G401.6 (cell line): ENCODE data around the gene SMIM43.
A peak's percentile ranks its signal among the peaks of the same experiment; 100 is the strongest.

Experiments
- FAIRE-seq: peaks from 2 replicates; lab custom pipeline; 2012; peaks lifted over from hg19 to GRCh38; lab: Jason Lieb, UNC

The SMIM43 gene

DNA sequence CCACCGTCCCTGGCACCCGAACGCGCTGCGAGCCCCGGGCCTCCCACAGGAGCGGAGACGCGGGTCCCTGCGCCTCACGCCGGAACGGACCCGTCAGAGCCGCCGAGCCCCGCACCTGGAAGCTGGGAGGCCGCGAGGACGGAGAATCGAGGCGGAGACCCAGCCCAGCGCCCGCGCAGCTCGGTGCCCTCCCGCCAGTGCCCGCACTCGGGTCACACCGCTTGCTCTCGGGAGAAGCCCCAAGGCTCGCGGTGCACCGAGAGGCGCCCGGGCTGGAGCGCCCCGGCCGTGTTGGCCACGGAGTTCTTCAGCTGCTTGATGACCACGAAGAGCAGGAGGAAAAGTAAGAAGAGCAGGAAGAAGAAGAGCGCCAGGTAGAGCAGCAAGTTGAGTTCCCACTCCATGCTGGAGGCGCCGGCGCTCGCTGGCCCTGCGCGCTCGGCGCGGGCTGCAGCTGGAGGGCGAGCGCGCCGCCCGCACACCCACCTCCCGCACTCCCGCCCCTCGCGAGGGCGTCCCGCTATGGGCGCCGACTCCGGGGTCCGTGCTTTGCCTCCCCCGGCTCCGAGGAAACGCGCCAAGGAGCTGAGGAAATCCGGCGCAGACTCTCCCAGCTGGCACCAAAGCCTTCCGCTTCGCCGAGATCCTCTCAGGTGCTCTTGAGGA is at the start of gene SMIM43:
SMIM43 (minus strand) TSS at position 463 of the 666 bp plus-strand sequence; CDS start at position 404, 59 bp downstream.
- FAIRE-seq = no peak

DNA sequence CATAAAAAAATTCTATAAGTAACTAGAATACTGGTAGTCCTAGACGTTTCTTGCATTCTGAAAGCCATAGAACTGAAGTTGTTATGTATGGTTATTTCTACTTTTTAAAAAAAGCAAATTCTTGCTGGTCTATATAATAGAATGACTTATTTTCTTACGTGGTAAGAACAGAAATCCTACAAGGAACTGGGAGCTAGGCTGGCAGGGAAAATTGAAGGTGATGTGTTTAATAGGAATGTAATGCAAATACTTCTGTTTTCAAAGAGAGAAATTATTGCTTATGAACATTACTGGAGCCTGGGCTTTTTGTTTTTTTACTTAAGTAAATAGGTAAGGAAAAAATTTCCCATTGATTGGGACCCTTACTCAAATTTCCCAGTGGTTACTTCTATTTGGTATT is 49.8 kb upstream of the SMIM43 start:
- FAIRE-seq = peak; percentile 66

DNA sequence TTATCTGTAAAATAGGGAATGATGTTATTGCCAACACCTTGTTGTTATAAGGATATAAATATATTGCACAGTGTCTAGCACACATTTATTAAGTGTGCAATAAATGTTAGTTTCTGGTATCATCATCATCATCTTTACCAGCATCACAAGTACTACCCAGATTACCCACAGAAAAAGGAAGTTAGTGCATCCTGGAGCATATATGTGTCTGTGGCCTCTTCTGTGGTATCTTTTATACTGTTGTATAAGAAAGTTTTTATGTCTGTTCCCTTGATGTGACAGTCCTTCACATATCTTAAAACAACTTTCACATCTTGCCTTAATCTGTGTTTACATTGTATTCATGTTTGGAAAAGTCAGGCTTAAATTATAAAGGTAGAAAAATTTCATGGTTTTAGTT is 46.2 kb upstream of the SMIM43 start:
- no peak for FAIRE-seq

DNA sequence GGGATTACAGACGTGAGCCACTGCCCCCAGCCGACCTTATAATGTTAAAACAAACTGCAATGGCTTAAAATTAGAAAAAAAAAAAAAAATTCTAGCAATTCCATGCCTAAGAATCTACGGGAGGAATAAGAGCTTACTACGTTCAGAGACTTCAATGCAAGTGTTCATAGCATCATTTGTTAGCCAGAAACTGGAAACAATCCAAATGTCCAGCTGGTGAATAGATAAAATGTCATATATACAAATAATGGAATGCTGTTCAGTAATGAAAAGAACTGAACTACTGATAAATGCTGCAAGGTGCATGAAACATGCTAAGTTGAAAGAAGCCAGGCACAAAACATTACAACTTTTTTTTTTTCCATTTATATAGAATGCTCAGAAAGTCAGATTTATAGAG is 41.4 kb upstream of the SMIM43 start:
- no peak for FAIRE-seq

DNA sequence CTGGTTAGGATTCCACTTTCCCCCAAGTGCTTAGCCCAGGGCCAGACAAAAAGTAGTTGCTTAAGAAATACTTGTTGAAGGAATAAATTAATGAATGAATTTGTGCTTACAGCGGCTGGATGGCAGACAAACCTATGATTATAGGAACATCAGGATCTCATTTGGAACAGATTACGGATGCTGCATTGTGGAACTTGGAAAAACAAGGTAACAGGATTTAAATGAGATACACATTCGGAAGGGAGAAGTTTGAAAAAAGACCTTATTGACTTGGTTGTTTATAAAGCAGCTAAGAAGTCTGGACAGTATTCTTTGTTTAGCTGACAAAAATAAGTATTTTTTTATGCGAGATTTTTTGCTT is 36.7 kb upstream of the SMIM43 start:
- FAIRE-seq = peak; percentile 19

DNA sequence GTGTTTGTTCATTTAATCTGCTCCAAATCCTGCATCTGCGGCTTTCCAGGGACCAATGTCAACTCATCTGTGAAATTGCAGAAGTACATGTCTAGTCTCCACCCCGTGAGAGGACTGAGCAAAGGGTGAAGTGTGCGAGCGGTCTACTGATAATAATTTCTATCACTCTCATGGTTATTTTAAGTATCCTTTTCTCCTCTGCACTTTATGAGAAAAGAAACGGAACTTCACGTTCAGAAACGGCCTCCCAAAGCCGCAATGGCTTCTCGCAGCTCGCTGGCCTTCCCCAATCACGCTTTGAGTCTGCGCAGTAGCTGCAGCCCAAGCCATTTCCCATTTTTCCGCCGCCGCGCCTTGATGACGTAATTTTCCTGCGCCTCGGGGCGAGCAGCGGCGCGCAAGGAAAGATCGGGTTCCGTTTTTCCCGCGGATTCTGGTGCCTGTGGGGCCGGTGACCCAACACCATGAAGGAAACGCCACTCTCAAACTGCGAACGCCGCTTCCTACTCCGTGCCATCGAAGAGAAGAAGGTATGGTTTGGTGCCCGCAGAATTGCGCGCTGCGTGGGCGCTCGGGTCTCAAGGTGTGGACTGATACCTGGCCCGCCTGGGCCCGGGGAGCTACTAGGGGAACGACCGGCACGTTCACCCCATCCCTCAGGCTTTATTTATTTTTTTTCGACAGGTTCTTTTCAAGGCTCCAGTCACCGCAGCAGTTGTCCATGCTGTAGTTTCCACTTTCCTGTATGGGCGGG is 36.2 kb upstream of the SMIM43 start, which contains the start of gene EXOSC9:
EXOSC9 (plus strand) TSS at position 363 of the 754 bp plus-strand sequence; CDS start at position 465, 102 bp downstream.
- FAIRE-seq = peak; percentile 96

DNA sequence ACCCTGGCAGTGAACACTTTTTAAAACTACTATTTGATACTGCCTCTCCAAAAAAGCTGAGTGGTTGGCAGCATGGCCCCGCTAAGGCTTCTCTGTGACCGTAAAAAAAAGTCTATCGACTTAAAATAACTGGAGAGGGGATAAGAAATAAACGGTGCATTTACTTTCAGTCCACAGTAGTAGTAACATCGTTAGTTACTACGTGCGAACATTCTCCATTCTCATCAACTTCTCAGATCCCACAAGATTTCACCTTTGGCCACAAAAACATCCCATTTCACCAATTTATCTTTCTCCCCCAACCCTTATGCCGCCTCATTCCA is 35.6 kb upstream of the SMIM43 start:
- FAIRE-seq = no peak

DNA sequence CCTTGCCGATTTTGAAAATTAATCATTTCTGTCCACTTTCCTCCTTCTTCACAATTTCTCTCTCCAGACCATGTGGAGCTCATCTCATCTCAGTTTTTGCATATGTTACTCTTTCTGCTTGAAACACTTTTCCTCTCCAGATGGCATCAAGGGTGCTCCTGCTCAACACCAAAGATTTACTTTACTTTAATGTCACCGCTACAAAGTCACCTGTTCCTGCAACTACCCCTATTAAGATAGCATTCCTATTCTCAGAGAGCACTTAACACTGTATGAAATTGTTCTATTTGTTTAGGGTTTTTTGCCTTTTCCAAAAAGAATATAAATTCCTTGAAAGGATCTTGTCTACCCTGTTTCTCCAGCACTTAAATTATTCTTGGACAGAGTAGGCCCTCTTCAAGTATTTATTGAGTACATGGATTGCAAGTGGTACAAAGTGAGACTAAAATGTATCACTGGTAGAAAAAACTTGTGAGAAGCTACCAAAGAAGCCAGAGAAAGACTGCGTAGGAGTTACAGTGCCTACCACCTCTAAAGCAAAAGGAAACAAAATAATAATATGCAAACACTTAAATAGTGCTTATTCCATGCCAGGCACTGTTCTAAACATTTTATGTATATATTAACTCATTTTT is 35.0 kb upstream of the SMIM43 start:
- no peak for FAIRE-seq

DNA sequence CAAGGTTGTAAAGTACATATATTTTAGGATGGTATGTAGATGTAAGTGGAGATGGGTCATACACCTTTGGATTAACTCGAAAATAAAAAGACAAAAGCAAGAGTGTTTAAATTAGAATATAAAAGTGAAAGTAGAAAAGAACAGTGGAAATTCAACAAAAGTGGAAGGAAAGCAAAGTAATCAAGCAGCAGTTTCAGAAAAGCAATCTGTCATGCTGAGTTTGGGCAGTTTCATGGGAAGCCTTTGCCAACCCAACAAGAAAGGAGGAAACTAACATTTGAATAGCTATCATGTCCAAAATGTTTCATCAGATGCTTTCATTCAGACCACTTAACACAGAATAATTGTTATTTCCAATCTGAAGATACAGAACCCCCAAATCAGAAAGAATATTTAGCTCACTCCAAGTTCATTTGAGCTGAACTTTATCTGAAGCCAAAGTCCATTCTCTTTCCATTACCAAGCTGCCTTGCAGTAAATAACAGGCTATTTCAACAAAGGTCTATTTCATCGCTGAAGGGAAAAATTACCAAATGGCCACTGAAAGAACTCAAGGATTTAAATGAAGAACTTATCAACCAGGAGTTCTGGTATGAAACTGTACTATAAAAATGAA is 34.4 kb upstream of the SMIM43 start:
- no peak for FAIRE-seq

DNA sequence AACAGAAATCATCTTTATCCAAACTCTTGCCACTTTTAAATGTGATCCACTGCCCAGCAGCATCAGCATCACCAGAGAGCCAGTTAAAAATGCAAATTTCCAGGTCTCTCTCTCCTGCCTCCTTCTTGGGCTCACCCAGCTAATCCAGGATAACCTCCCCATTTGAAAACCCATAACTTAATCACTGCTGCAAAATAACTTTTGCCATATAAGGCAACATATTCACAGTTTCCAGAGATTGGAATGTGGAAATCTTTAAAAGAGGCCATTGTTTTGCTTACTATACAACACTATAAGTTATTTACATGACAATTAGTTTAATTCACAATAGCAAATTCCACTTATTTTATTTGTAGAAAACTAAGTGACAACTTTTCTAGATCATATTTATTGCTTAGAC is 31.3 kb upstream of the SMIM43 start:
- FAIRE-seq = no peak

DNA sequence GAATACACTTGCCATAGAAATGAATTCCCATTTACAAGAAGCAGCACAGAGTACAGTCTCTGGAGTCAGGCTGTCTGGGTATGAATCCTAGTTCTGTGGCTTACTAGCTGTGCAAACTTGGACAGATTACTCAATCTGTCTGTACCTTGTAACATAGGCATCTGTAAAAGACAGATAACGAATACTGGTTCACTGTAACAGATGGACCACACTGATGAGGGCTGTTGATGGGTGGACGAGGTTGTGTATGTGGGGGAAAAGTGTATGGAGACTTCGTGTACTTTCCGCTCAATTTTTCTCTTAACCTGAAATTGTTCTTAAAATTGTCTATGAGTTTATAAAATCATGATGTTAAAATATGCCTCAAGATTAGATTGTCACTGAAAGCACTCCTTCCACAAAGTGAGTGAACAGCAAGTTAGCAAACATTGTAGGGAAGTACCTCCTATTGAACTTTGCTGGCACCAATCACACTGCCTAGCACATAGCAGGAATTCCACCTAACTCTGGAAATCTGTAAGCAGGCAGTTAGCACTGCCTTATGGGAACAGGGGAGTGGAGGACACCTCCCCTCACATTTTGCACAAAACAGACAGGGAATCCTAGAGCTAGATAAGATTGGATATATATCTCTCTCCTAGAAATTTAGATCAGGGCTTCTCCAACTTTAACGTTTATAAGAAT is 29.7 kb upstream of the SMIM43 start:
- FAIRE-seq = no peak

DNA sequence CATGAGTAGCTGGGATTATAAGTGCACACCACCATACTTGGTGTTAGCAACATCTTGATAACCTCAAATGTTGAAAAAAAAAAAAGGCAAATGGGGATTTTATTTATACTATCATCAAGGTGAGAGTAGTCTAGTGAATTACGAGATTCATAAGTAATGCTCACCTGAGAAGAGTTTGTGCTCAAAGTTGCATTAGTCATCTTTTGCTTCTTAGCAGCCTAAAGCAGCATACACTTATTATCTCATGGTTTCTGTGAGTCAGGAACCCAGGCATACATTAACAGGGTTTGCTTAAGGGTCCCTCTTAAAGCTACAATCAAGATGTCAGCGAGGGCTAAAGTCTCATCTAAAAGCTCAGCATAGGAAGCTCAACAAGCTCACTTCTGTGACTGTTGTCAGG is 28.0 kb upstream of the SMIM43 start:
- FAIRE-seq = no peak

DNA sequence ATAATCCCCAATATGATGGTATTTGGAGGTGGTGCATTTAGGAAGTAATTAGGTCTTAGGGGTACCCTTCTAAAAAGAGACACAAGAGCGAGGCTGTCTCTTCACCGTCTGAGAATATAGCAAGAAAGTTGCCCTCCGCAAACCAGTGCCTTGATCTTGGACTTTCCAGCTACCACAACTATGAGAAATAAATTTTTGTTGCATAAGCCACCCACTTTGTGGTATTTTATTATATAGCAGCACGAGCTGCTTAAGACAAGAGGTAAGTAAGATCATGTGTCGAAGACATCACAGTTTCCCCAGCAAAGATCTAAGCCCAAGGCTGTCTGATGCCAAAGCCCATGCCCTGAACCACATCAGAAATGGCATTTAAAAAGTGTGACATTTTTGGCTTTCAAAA is 26.5 kb upstream of the SMIM43 start:
- FAIRE-seq = no peak

DNA sequence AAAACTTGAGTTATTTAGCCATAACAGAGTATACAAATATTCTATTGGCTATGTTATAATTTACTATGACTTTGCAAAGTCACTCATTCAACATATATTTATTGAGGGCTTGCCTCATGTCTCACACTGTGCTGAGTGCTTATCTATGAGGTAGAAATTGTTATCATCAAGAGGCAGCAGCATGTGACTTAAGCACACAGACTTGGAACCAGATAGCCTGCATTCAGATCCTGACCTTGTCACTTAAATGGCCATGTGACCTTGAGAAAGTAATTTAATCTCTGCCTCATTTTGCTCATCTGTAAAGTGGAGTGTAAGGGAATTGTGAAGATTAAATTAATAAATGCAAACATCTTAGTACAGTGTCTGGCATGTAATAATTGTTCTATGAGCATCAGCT is 26.0 kb upstream of the SMIM43 start:
- no peak for FAIRE-seq

DNA sequence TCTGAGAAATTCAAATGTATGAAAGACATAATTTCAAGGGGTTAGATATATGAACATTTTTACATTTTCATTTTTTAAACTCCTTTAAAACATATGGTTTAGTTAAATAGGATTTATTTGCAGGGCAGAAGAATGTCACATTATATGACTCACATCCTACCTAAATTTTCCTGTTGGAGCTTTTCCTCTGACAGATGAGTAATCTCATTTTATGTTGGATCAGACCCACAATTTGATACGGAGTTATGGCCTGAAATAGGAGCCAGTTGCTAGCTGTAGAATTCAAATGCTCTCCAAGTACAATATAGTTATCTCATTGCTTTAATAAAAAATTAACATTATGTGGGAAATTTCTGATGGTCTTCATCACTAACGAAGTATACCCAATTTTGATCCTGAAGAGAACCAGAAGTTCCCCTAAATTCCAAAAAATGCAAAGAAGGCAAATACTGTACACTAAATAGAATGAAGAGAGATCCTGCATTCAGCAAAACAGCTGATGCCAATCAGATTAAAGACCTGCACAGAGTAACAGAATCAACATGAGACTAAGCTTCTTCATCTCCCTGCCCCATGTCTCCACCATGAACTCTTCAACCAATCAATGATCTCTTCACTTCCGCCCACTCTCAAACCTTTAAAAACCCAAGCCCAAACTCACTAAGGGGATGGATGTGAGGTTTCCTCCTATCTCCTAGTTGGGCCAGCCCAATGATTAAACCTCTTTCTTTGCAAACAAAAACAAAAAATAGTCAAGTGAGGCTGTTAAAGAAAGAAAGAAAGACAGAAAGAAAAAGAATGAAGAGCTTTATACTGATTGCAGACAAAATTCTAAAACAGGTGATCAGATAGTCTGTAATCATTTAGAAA is 25.2 kb upstream of the SMIM43 start:
- FAIRE-seq = no peak

DNA sequence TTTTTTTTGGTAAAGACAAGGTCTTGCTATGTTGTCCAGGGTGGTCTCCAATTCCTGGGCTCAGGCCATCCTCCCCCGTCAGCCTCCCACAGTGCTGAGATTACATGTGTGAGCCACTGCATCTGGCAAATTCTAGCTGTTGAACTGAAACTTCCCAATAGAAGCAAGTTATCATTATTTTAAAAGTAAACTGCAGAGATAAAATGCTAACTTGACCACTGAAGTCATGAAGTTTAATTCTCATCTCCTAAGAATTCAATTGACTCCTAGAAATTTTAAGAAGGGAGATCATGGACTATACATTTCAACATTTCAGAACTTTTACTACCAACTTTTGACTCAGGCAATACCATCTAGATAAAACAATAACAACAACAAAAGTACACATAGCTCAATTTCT is 24.5 kb upstream of the SMIM43 start:
- FAIRE-seq = no peak

DNA sequence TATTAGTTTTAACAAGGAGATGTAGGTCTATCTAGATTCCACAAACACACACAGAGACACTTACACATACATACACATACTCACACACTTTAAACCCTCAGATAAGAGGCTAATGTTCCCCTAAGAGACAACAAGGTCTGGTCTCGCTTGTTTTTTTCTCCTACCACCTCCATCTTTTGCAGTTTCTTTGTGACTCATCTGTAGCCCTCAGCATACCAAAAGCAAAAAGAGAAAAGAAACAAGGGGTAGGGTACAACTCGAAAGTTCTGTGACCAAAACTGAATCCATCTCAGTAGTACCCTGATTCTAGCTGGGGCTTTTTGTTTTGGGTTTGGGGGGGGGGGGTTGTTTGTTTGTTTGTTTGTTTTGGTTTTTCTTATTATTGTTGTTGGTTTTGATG is 23.9 kb upstream of the SMIM43 start:
- no peak for FAIRE-seq

DNA sequence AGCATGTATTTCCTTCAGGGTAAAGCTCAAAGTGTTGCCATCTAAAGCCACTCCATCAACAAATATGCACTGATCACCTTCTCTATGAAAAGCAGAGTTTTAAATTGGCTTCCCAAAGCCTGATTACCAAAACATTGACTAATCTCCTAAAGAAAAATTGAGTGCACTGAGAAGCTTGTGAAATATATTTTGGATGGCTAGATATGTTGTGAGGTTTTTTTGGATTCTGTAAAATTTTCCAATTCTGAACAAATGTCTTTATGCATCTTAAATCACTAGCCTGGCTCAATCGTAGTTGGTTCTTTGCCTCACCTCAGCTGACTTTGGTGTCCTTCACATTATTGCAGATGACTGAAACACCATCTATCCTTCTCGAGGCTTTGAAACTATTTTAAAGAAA is 21.3 kb upstream of the SMIM43 start:
- FAIRE-seq = no peak

DNA sequence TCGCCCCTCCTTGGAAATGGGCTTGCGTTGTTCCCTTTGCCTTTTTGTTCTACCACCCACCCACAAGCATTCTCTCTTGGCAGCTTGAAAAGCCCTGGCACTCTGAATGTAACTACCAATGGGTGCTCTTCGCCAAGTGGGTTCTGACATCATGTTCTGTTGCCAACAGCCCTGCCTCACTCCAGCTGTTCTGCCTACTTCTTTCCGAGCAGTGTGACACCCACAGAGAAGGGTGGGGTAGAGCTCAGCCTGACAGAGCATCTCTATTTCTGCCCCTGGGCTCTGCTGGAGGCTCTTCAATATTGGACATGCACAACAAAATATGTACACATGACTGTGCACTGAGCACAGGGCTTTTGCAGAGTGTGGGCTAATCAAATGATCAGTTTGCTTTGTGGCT is 20.5 kb upstream of the SMIM43 start:
- FAIRE-seq = no peak

DNA sequence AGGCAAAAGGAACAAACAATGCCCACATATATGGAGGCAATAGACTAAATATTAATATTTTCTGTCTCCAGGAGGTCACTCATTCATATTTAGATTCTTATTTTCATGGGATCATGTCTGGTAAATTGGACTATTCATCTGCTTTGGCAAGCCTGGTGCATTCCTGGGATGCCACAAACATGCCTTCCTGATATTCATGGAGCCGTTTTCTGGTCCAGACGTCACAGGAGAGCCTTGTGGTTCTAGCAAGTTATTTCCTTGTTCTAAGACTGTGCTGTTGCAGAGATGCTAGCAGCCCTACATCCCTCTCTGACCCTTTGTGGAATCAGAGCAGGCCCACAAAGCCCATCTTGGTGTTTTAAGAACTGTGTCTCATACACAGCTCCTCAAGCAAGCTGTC is 20.0 kb upstream of the SMIM43 start:
- no peak for FAIRE-seq

DNA sequence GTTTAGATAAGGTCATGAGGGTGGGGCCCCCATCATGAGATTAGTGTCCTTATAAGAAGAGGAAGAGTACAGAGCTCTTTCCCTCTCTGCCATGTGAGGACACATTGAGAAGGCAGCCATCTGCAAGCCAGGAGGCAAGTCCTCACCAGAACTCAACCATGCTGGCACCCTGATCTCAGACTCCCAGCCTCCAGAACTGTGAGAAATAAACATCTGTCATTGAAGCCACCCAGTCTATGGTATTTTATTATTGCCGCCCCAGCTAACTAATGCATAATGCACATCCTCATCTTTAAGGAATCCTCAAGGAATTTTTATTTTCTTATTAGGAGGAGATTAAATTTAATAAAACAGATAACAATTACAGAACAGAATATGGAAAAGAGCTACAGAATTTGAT is 19.4 kb upstream of the SMIM43 start:
- FAIRE-seq = no peak

DNA sequence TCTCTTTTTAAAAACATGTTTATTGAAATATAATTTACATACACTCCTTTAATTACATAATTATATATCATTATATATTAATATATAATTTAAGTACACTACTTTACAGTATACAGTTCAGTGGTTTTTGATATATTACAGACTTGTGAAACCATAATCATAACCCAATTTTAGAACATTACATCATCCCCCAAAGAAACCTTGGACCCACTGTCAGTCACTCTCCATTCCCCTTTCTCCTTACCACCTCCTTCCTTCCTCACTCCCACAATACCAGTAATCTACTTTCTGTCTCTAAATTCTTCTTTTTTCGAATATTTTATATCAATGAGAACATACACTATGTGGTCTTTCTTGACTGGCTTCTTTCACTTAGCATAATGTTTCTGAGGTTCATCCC is 18.2 kb upstream of the SMIM43 start:
- peak; percentile 3 for FAIRE-seq
